Fibroblast of lung (primary cell): ENCODE results near the gene NEK7. TPM values are rescaled to one million over a fixed set of nuclear protein-coding genes. Genes with fewer than 3 reads are reported as not detected.

Source experiments
- DNase-seq, 2 donors: peaks; one replicate each; pipeline versions ENCODE4 v3.0.0 to v3.0.0-alpha.2; 2010; ENCODE audit warnings: low read depth in 2 of 2
- H2AFZ ChIP-seq: 2 replicates; pipeline ENCODE4 v1.5.1; 2012; ENCODE audit warnings: low read length, control low read depth, inconsistent platforms
- H3K27ac ChIP-seq: 2 replicates; pipeline ENCODE4 v1.5.1; 2011; ENCODE audit warnings: low read length, control low read depth; ENCODE audit not compliant: insufficient read depth
- H3K27me3 ChIP-seq: 2 replicates; pipeline ENCODE4 v1.5.1; 2011; ENCODE audit warnings: mild to moderate bottlenecking, low read length; ENCODE audit not compliant: control insufficient read depth, insufficient read depth
- H3K36me3 ChIP-seq: 2 replicates; pipeline ENCODE4 v1.5.1; 2011; ENCODE audit warnings: low read length; ENCODE audit not compliant: control insufficient read depth, insufficient read depth
- H3K4me1 ChIP-seq: 2 replicates; pipeline ENCODE4 v1.5.1; 2011; ENCODE audit warnings: low read length; ENCODE audit not compliant: control insufficient read depth, insufficient read depth; ENCODE audit errors: extremely low read depth
- H3K4me2 ChIP-seq: 2 replicates; pipeline ENCODE4 v1.5.1; 2011; ENCODE audit warnings: low read length, control low read depth; ENCODE audit not compliant: insufficient read depth; ENCODE audit errors: extremely low read depth
- H3K4me3 ChIP-seq, 4 experiments: fragments of 200-600 bp in 1 of 4; sonication (generic) in 1 of 4; replicated peaks in 1 of 4; 2 replicates each; pipeline ENCODE4 v1.5.1; 2011 to 2016; ENCODE audit warnings: low read length in 4 of 4, low read depth in 3 of 4, mild to moderate bottlenecking in 3 of 4, control low read depth in 2 of 4, inconsistent platforms in 1 of 4, mixed read lengths in 1 of 4; ENCODE audit not compliant: insufficient read depth in 1 of 4; ENCODE audit errors: control extremely low read depth in 1 of 4
- H3K79me2 ChIP-seq: 2 replicates; pipeline ENCODE4 v1.5.1; 2012; ENCODE audit warnings: mild to moderate bottlenecking, low read length, inconsistent platforms; ENCODE audit not compliant: control insufficient read depth, insufficient read depth
- H3K9ac ChIP-seq: 2 replicates; pipeline ENCODE4 v1.5.1; 2011; ENCODE audit warnings: mild to moderate bottlenecking, low read length, control low read depth; ENCODE audit not compliant: insufficient read depth
- H3K9me3 ChIP-seq: 2 replicates; pipeline ENCODE4 v1.5.1; 2012; ENCODE audit warnings: low read depth, low read length; ENCODE audit not compliant: control insufficient read depth, insufficient read depth
- H4K20me1 ChIP-seq: 2 replicates; pipeline ENCODE4 v1.5.1; 2011; ENCODE audit warnings: low read length; ENCODE audit not compliant: control insufficient read depth, insufficient read depth; ENCODE audit errors: extremely low read depth
- EZH2 ChIP-seq: IDR thresholded peaks from 2 replicates; pipeline ENCODE4 v1.5.1; 2012; ENCODE audit warnings: low read length, control low read depth, mild to moderate bottlenecking; ENCODE audit errors: missing control alignments
- polyA plus RNA-seq, 2 donors: library from polyadenylated mRNA; depleted of rRNA in 1 of 2; stranded (reverse) in 1 of 2; unstranded in 1 of 2; fragments of >200 nt; gene quantifications; 2 replicates each; pipeline ENCODE4 v1.2.1, GENCODE V29; 2011 to 2012; ENCODE audit warnings: missing spikeins in 1 of 2
- total RNA-seq: library from RNA; depleted of rRNA; stranded (reverse); fragments of >200 nt; gene quantifications from 2 replicates; pipeline ENCODE4 v1.2.1, GENCODE V29; 2014
- TF ChIP-seq, protein P1 (sequence below), 2 donors: IDR thresholded peaks in 1 of 2; conservative IDR thresholded peaks in 1 of 2; 1 replicate in 1 of 2; 2 replicates in 1 of 2; pipeline ENCODE4 v1.5.1; 2011 to 2012; ENCODE audit warnings: low read length in 2 of 2, control low read depth in 1 of 2, inconsistent platforms in 1 of 2, low read depth in 1 of 2, mild to moderate bottlenecking in 1 of 2

NEK7 gene
- total and polyA plus RNA-seq, 2 donors (not counting 1 experiment from before 2014, with no cell fraction given) = 90.5 to 207 TPM

DNA sequence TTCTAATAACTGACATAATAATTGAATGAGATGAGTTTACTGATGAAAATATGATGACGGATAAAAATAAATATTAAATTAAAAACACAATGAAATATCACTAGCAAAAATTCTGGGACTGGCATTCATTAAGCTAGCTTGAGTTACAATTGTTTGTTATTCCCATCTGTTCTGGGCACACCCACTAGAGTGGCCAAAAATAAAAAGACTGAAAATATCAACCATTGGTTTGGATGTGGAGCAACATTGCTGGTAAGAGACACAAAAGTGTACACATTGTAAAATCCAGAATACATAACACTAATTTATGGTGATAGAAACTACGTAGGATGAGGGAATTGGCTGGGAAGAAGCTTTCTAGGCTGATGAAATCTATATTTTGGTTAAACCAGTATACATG, 9.6 kb upstream of the NEK7 start:
- H3K27ac ChIP-seq = no peak overlapping the region
- no peaks in the 10 kb centered on the region for H3K9me3 ChIP-seq
- no peaks in the 10 kb centered on the region for H4K20me1 ChIP-seq
- TF ChIP-seq, protein P1, sequence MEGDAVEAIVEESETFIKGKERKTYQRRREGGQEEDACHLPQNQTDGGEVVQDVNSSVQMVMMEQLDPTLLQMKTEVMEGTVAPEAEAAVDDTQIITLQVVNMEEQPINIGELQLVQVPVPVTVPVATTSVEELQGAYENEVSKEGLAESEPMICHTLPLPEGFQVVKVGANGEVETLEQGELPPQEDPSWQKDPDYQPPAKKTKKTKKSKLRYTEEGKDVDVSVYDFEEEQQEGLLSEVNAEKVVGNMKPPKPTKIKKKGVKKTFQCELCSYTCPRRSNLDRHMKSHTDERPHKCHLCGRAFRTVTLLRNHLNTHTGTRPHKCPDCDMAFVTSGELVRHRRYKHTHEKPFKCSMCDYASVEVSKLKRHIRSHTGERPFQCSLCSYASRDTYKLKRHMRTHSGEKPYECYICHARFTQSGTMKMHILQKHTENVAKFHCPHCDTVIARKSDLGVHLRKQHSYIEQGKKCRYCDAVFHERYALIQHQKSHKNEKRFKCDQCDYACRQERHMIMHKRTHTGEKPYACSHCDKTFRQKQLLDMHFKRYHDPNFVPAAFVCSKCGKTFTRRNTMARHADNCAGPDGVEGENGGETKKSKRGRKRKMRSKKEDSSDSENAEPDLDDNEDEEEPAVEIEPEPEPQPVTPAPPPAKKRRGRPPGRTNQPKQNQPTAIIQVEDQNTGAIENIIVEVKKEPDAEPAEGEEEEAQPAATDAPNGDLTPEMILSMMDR (conservative IDR thresholded peaks at IDR 0.05 in 1 of 2, IDR thresholded peaks at IDR 0.05 in 1 of 2; ENCODE audit: low read depth in 1 of 2, low read length in 2 of 2) = no peak
- TF ChIP-seq EZH2 = no peak
- H3K4me1 ChIP-seq = no peaks in the 10 kb centered on the region
- H3K9ac ChIP-seq = no peak overlapping the region
- H3K4me3 ChIP-seq = no peak overlapping the region
- no peaks in the 10 kb centered on the region for H3K36me3 ChIP-seq
- no peak overlapping the region for H2AFZ ChIP-seq
- no peaks in the 10 kb centered on the region for H3K27me3 ChIP-seq
- no peak overlapping the region for H3K4me2 ChIP-seq
- DNase-seq = no peak
- H3K79me2 ChIP-seq = no peaks in the 10 kb centered on the region

DNA sequence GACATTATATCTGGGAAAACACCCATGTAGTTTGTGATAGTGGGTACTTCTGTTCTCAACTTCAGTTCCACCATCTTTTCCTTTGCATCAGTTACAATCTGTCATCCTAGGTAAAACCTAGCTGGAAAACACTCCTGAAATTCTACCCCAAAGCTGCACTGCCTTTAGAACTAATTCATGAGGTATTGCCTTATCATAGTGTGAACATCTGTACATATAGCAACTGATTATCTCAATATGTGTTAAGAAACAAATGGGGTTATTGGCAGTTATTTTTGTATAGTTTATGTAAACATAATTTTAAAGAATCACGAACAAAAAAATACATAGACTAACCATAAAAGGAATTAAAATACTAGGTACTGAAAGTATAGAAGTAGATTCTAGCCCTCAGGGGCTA, 6.4 kb upstream of the NEK7 start:
- H3K4me2 ChIP-seq = no peak overlapping the region
- H3K9ac ChIP-seq = no peak overlapping the region
- H4K20me1 ChIP-seq = no peaks in the 10 kb centered on the region
- no peaks in the 10 kb centered on the region for H3K9me3 ChIP-seq
- no peaks in the 10 kb centered on the region for H3K4me1 ChIP-seq
- TF ChIP-seq, protein P1 (conservative IDR thresholded peaks at IDR 0.05 in 1 of 2, IDR thresholded peaks at IDR 0.05 in 1 of 2; ENCODE audit: low read depth in 1 of 2, low read length in 2 of 2) = no peak
- no peak for TF ChIP-seq EZH2
- no peaks in the 10 kb centered on the region for H3K79me2 ChIP-seq
- DNase-seq = no peak
- no peaks in the 10 kb centered on the region for H3K36me3 ChIP-seq
- H3K27me3 ChIP-seq = no peaks in the 10 kb centered on the region
- no peak overlapping the region for H3K4me3 ChIP-seq
- no peak overlapping the region for H2AFZ ChIP-seq
- H3K27ac ChIP-seq = no peak overlapping the region

DNA sequence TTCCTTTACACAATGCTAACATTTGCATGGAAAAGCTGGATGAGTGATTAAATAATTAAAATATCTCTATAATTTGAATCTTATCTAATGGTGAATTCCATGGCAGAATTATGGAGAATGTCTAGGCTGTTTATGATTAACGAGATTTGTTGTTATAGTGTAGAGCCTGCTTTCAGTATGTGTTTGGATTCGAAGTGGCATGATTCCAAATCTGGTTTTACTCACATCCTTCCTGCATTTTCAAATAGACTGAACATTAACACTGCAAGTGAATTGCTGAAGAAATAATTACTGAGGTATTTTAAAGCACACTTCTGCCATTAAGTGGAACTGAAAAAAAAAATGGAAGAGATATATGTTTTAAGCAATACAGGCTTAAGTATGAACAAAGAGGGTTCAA, 5.1 kb upstream of the NEK7 start:
- Histone ChIP-seq H3K9ac (no peak overlapping the region), H3K27ac (no peak overlapping the region), H3K79me2 (no peaks in the 10 kb centered on the region), H4K20me1 (no peaks in the 10 kb centered on the region), H3K27me3 (no peaks in the 10 kb centered on the region), H3K4me1 (no peaks in the 10 kb centered on the region), H3K36me3 (no peaks in the 10 kb centered on the region), H2AFZ (no peak overlapping the region), H3K4me3 (no peak overlapping the region), H3K9me3 (no peaks in the 10 kb centered on the region), H3K4me2 (no peak overlapping the region)
- TF ChIP-seq EZH2 = no peak
- TF ChIP-seq, protein P1 (conservative IDR thresholded peaks at IDR 0.05 in 1 of 2, IDR thresholded peaks at IDR 0.05 in 1 of 2; ENCODE audit: low read depth in 1 of 2, low read length in 2 of 2) = no peak
- peak in 1 of 2 donors; percentile 73 for DNase-seq
